HUDEP-2 (cell line): Measurements from ENCODE around the gene NANS.
"Not testable (repeated sequence)": the region's sequence is repeated elsewhere in the genome, so short reads cannot be mapped to it uniquely, and the experiment has no call there.

ENCODE experiments used
- DNase-seq, 76 experiments: peaks; one replicate each; lab custom pipeline; 2025; ENCODE audit not compliant: unreplicated experiment in 76 of 76; lab: John Stamatoyannopoulos, UW

The NANS gene

GRCh38 chr9:98128316-98128715 is 71.8 kb downstream of the NANS start:
- DNase-seq: no peak

GRCh38 chr9:98129451-98129881 is 72.9 kb downstream of the NANS start:
- DNase-seq: no peak

- not testable (repeated sequence) for DNase-seq
Observed at GRCh38 chr9:98130060-98130459, 73.5 kb downstream of the NANS start.

- DNase-seq: no peak
Observed at GRCh38 chr9:98130576-98131228, 74.2 kb downstream of the NANS start.

- DNase-seq: no peak
Observed at GRCh38 chr9:98132158-98132557, 75.6 kb downstream of the NANS start.
